SK-N-SH (cell line): ENCODE results near the gene OVOL1. TPM values are rescaled to one million over a fixed set of nuclear protein-coding genes. Genes with fewer than 3 reads are reported as not detected.

Source experiments
- CTCF ChIA-PET: fragments of 300-600, 350-600 bp; formaldehyde crosslinking; extraction: SDS; loops from one replicate; lab custom pipeline; 2021; lab: Yijun Ruan, JAX
- POLR2A ChIA-PET: fragments of 350-600 bp; sonication (Branson Sonifier 250); formaldehyde crosslinking; extraction: SDS; loops from one replicate; lab custom pipeline; 2020; ENCODE audit warnings: antibody characterized with exemption, inconsistent platforms; lab: Yijun Ruan, JAX
- DNase-seq: peaks from one replicate; pipeline ENCODE4 v3.0.0; 2012
- H2AFZ ChIP-seq: fragments of 200-600 bp; sonication (generic); 2 replicates; pipeline ENCODE4 v1.8.1; 2016; ENCODE audit warnings: antibody characterized with exemption, mild to moderate bottlenecking, low read depth
- H3F3A ChIP-seq: fragments of 200-600 bp; sonication (generic); replicated peaks from 2 replicates; pipeline ENCODE3; 2016; ENCODE audit warnings: antibody characterized with exemption, mild to moderate bottlenecking; ENCODE audit not compliant: insufficient read depth
- H3K27ac ChIP-seq, 2 experiments: fragments of 200-500 bp in 1 of 2; fragments of 200-600 bp in 1 of 2; sonication (Bioruptor generic) in 1 of 2; sonication (generic), shearing (Covaris generic) in 1 of 2; 2 replicates each; pipeline versions ENCODE4 v1.5.1 to v1.6.1; 2014 to 2016; ENCODE audit warnings: low read depth in 2 of 2, inconsistent platforms in 1 of 2, low read length in 1 of 2, mild to moderate bottlenecking in 1 of 2, mixed read lengths in 1 of 2
- H3K27me3 ChIP-seq: fragments of 200-600 bp; sonication (generic), shearing (Covaris generic); 2 replicates; pipeline ENCODE4 v1.6.1; 2016; ENCODE audit warnings: mixed run types; ENCODE audit not compliant: insufficient read depth
- H3K36me3 ChIP-seq, 2 experiments: fragments of 200-500 bp in 1 of 2; fragments of 200-600 bp in 1 of 2; sonication (Bioruptor generic) in 1 of 2; sonication (generic) in 1 of 2; replicated peaks in 1 of 2; 2 replicates each; pipeline versions ENCODE3 to v1.5.1; 2014 to 2016; ENCODE audit warnings: low read length in 1 of 2, mild to moderate bottlenecking in 1 of 2; ENCODE audit not compliant: insufficient read depth in 2 of 2, control insufficient read depth in 1 of 2
- H3K4me1 ChIP-seq, 2 experiments: fragments of 200-500 bp in 1 of 2; fragments of 200-600 bp in 1 of 2; sonication (Bioruptor generic) in 1 of 2; sonication (generic), shearing (Covaris generic) in 1 of 2; 2 replicates each; pipeline versions ENCODE4 v1.5.1 to v1.6.1; 2014 to 2016; ENCODE audit warnings: low read depth in 1 of 2, low read length in 1 of 2, mixed run types in 1 of 2; ENCODE audit not compliant: insufficient read depth in 2 of 2, control insufficient read depth in 1 of 2
- H3K4me2 ChIP-seq: fragments of 200-600 bp; sonication (generic), shearing (Covaris generic); 2 replicates; pipeline ENCODE4 v1.6.1; 2017; ENCODE audit warnings: mixed run types
- H3K4me3 ChIP-seq, 2 experiments: fragments of 200-500 bp in 1 of 2; fragments of 200-600 bp in 1 of 2; sonication (Bioruptor generic) in 1 of 2; sonication (generic), shearing (Covaris generic) in 1 of 2; 2 replicates each; pipeline versions ENCODE4 v1.5.1 to v1.8.1; 2014 to 2016; ENCODE audit warnings: low read depth in 2 of 2, inconsistent platforms in 1 of 2, low read length in 1 of 2, mild to moderate bottlenecking in 1 of 2, mixed read lengths in 1 of 2, moderate library complexity in 1 of 2
- H3K79me2 ChIP-seq: fragments of 200-600 bp; sonication (generic); 2 replicates; pipeline ENCODE4 v1.8.1; 2017; ENCODE audit warnings: mild to moderate bottlenecking; ENCODE audit not compliant: insufficient read depth
- H3K9ac ChIP-seq: fragments of 200-600 bp; sonication (generic); 2 replicates; pipeline ENCODE4 v1.6.1; 2017; ENCODE audit warnings: mixed run types
- H3K9me2 ChIP-seq: fragments of 200-600 bp; sonication (generic); 2 replicates; pipeline ENCODE4 v1.6.1; 2017; ENCODE audit warnings: mixed run types
- H3K9me3 ChIP-seq: fragments of 200-600 bp; sonication (generic); 2 replicates; pipeline ENCODE4 v1.6.1; 2017; ENCODE audit warnings: mixed run types, mild to moderate bottlenecking, moderate library complexity
- H4K20me1 ChIP-seq: fragments of 200-600 bp; sonication (generic); 2 replicates; pipeline ENCODE4 v1.6.1; 2017; ENCODE audit warnings: mild to moderate bottlenecking, mixed run types; ENCODE audit not compliant: insufficient read depth
- CHD2 ChIP-seq: fragments of 150-350 bp; IDR thresholded peaks from 2 replicates; pipeline ENCODE4 v1.6.1; 2018; ENCODE audit warnings: low read length; ENCODE audit not compliant: partially characterized antibody
- EP300 ChIP-seq, 2 experiments: IDR thresholded peaks; 2 replicates each; pipeline versions ENCODE4 v1.4.0 to v1.6.1; 2012; ENCODE audit warnings: borderline replicate concordance in 1 of 2, low read depth in 1 of 2, low read length in 1 of 2
- FOSL2 ChIP-seq: IDR thresholded peaks from 2 replicates; pipeline ENCODE4 v1.4.0; 2012; ENCODE audit warnings: low read depth, mild to moderate bottlenecking, moderate library complexity, borderline replicate concordance
- GABPA ChIP-seq: IDR thresholded peaks from 2 replicates; pipeline ENCODE4 v1.4.0; 2012; ENCODE audit warnings: low read depth, mild to moderate bottlenecking
- MXI1 ChIP-seq: IDR thresholded peaks from 2 replicates; pipeline ENCODE4 v1.6.1; 2012; ENCODE audit warnings: mild to moderate bottlenecking, low read depth, low read length, improper control_type of control experiment
- NFIC ChIP-seq: IDR thresholded peaks from 2 replicates; pipeline ENCODE4 v1.4.0; 2012; ENCODE audit warnings: borderline replicate concordance
- NRF1 ChIP-seq: IDR thresholded peaks from 2 replicates; pipeline ENCODE4 v1.6.1; 2012; ENCODE audit warnings: low read depth, mild to moderate bottlenecking, low read length
- PBX3 ChIP-seq: IDR thresholded peaks from 2 replicates; pipeline ENCODE4; 2012
- RCOR1 ChIP-seq: fragments of 150-350 bp; IDR thresholded peaks from 2 replicates; pipeline ENCODE4 v1.6.1; 2017; ENCODE audit warnings: antibody characterized with exemption, low read length
- RFX5 ChIP-seq: IDR thresholded peaks from 2 replicates; pipeline ENCODE4 v1.6.1; 2012; ENCODE audit warnings: mild to moderate bottlenecking, improper control_type of control experiment, low read length
- SIN3A ChIP-seq: IDR thresholded peaks from 2 replicates; pipeline ENCODE4 v1.6.1; 2012; ENCODE audit warnings: low read depth, mild to moderate bottlenecking, low read length, moderate library complexity, borderline replicate concordance
- TCF12 ChIP-seq: IDR thresholded peaks from 2 replicates; pipeline ENCODE4 v1.4.0; 2012
- TEAD4 ChIP-seq: IDR thresholded peaks from 2 replicates; pipeline ENCODE4 v1.4.0; 2012; ENCODE audit warnings: mild to moderate bottlenecking, borderline replicate concordance; ENCODE audit not compliant: insufficient read depth
- ZBTB33 ChIP-seq: IDR thresholded peaks from 2 replicates; pipeline ENCODE4 v1.4.0; 2012; ENCODE audit warnings: low read depth, borderline replicate concordance
- WGBS: methylation state at CpG from one replicate; pipeline ENCODE4 v1.1.6; 2017; ENCODE audit warnings: low lambda C conversion rate; 5-methylcytosine and 5-hydroxymethylcytosine counted together
- polyA plus RNA-seq, 3 experiments: library from polyadenylated mRNA; depleted of rRNA; stranded (reverse); fragments of >200 nt; gene quantifications; 2 replicates each; pipeline ENCODE4 v1.2.3, GENCODE V29; 2012

OVOL1 gene
- polyA plus RNA-seq, 1 of the 3 experiments (the other 2 are of a cell fraction): not detected

GRCh38 chr11:65779669-65779918 is 7.3 kb upstream of the OVOL1 start:
- TF ChIP-seq TCF12 (no peak), ZBTB33 (no peak), PBX3 (no peak), SIN3A (no peak), NRF1 (no peak), GABPA (no peak), CHD2 (no peak), NFIC (no peak), RCOR1 (no peak), EP300 (IDR thresholded peaks at IDR 0.05; ENCODE audit: borderline replicate concordance in 1 of 2, low read depth in 1 of 2, low read length in 1 of 2) (no peak), TEAD4 (no peak), FOSL2 (no peak), RFX5 (no peak), MXI1 (no peak)
- Histone ChIP-seq H3K27me3 (no peaks in the 10 kb centered on the region), H4K20me1 (peaks cover 6% of the 10 kb centered on the region; the same call in 1 of the 2 replicates), H3K36me3 (peaks cover 0 to 12% of the 10 kb centered on the region in 2 experiments), H2AFZ (no peak overlapping the region), H3K4me3 (peak overlapping the region; percentile 62 to 70), H3K9me3 (no peaks in the 10 kb centered on the region), H3K9me2 (no peaks in the 10 kb centered on the region), H3K79me2 (peaks cover 15% of the 10 kb centered on the region; the same call in 1 of the 2 replicates), H3K4me1 (peaks cover 0 to 13% of the 10 kb centered on the region in 2 experiments; a peak in 1 of 4 replicates), H3F3A (peaks cover 12% of the 10 kb centered on the region), H3K4me2 (peak overlapping the region; percentile 95), H3K9ac (peak overlapping the region; percentile 88; the same call in 1 of the 2 replicates), H3K27ac (no peak overlapping the region)
- ChIA-PET CTCF (interaction anchor here (0.6 to 8.6 kb wide), 36 partner anchors 9 to 210 kb away, joined by 3 to 152 read pairs (median 6); partner anchors contain the start of genes FIBP, KAT5, MUS81 and RNASEH2C), POLR2A (interaction anchor here (0.6 to 1.6 kb wide), 3 partner anchors 59 to 70 kb away, joined by 3 to 6 read pairs (median 5); partner anchors contain the start of gene RNASEH2C)
- WGBS: 87% methylated on average over 8 of the region's 12 CpGs
- DNase-seq: no peak
